ENCODE results near the gene BABAM2.
"Not testable (repeated sequence)": the region's sequence is repeated elsewhere in the genome, so short reads cannot be mapped to it uniquely, and the experiment has no call there.

Gene BABAM2

GRCh38 chr2:28334527-28334894, 444.0 kb downstream of the BABAM2 start:
- no peak for DNase-seq (ENCODE audit: low read depth)
- H3K4me3 ChIP-seq (ENCODE audit: low read depth, low read length), result no peak overlapping the region
- TF ChIP-seq, protein P1, sequence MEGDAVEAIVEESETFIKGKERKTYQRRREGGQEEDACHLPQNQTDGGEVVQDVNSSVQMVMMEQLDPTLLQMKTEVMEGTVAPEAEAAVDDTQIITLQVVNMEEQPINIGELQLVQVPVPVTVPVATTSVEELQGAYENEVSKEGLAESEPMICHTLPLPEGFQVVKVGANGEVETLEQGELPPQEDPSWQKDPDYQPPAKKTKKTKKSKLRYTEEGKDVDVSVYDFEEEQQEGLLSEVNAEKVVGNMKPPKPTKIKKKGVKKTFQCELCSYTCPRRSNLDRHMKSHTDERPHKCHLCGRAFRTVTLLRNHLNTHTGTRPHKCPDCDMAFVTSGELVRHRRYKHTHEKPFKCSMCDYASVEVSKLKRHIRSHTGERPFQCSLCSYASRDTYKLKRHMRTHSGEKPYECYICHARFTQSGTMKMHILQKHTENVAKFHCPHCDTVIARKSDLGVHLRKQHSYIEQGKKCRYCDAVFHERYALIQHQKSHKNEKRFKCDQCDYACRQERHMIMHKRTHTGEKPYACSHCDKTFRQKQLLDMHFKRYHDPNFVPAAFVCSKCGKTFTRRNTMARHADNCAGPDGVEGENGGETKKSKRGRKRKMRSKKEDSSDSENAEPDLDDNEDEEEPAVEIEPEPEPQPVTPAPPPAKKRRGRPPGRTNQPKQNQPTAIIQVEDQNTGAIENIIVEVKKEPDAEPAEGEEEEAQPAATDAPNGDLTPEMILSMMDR (IDR thresholded peaks at IDR 0.05; ENCODE audit: low read depth, low read length, missing control alignments), result no peak
- in situ Hi-C loops (cut with HindIII; ENCODE audit: low sequenced_read_pairs), result no loop called here

GRCh38 chr2:28335265-28335664, 444.7 kb downstream of the BABAM2 start:
- H3K4me3 ChIP-seq (ENCODE audit: low read depth, low read length); DNase-seq (ENCODE audit: low read depth); in situ Hi-C loops (cut with HindIII; ENCODE audit: low sequenced_read_pairs): not testable (repeated sequence)

GRCh38 chr2:28335666-28336065, 445.1 kb downstream of the BABAM2 start:
- TF ChIP-seq, protein P1 (IDR thresholded peaks at IDR 0.05; ENCODE audit: low read depth, low read length, missing control alignments), result no peak
- in situ Hi-C loops (cut with HindIII; ENCODE audit: low sequenced_read_pairs), result no loop called here
- no peak for DNase-seq (ENCODE audit: low read depth)
- no peak overlapping the region for H3K4me3 ChIP-seq (ENCODE audit: low read depth, low read length)

- no peak for DNase-seq (ENCODE audit: low read depth)
- no peak overlapping the region for H3K4me3 ChIP-seq (ENCODE audit: low read depth, low read length)
- in situ Hi-C loops (cut with HindIII; ENCODE audit: low sequenced_read_pairs), result no loop called here
- TF ChIP-seq, protein P1 (IDR thresholded peaks at IDR 0.05; ENCODE audit: low read depth, low read length, missing control alignments), result no peak
These were observed 445.9 kb downstream of the BABAM2 start for GRCh38 chr2:28336264-28336980.

GRCh38 chr2:28336982-28337627, 446.6 kb downstream of the BABAM2 start:
- no peak for DNase-seq (ENCODE audit: low read depth)
- H3K4me3 ChIP-seq (ENCODE audit: low read depth, low read length), result no peak overlapping the region
- TF ChIP-seq, protein P1 (IDR thresholded peaks at IDR 0.05; ENCODE audit: low read depth, low read length, missing control alignments), result no peak
- in situ Hi-C loops (cut with HindIII; ENCODE audit: low sequenced_read_pairs), result no loop called here

DNA sequence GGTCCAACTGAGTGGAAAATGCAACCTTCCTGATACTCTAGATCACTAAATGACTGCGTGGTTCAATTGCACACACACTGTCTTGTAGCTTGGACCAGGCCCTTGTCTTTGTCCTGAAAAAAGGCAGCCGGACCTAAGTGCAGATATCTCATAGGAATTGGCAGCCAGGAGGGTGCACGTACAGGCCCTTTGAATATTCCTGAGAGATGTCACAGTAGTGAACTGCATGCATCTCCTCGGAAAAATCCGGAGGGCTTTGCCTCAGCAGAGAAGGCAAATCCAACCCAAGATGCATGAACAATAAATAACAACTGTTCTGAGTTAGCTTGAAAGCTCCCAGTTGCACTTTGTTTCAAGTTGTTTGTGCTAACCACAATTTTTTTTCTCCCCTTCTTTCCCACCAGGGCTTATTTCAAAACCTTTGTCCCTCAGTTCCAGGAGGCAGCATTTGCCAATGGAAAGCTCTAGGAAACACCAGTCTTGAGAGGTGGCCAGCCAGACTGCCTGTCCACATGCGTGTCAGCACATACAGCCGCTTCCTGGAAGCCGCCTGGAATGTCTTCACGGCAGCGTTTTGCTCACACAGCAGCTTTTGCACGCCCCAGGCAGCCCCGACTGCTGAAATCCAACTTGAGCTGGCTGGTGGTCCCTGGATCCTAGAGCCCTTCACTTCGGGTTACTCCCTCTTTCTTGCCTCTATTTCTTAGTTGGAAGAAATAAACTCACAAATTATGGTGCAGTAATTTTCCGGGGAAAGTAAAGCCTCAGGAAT, 447.7 kb downstream of the BABAM2 start:
- DNase-seq (ENCODE audit: low read depth), result peak; percentile 96
- TF ChIP-seq, protein P1 (IDR thresholded peaks at IDR 0.05; ENCODE audit: low read depth, low read length, missing control alignments), result peak; percentile 12
- in situ Hi-C loops (cut with HindIII; ENCODE audit: low sequenced_read_pairs), result no loop called here
- H3K4me3 ChIP-seq (ENCODE audit: low read depth, low read length), result no peak overlapping the region

All from astrocyte of the cerebellum (primary cell).